Activated CD8-positive, alpha-beta memory T cell treated with anti-CD3 and anti-CD28 coated beads for 48 hours (primary cell): ENCODE results near the gene GNGT1.

ENCODE experiments used
- DNase-seq, 3 experiments: peaks; one replicate each; pipeline ENCODE4 v3.0.0-alpha.2; 2020; ENCODE audit warnings: low read depth in 2 of 3, low spot score in 2 of 3

GNGT1 gene

GRCh38 chr7:93938293-93938692 lies 31.9 kb downstream of the GNGT1 start:
- DNase-seq: no peak

- DNase-seq: no peak
These were observed 35.6 kb downstream of the GNGT1 start for GRCh38 chr7:93941945-93942344.

- no peak for DNase-seq
These were observed 37.6 kb downstream of the GNGT1 start for GRCh38 chr7:93943816-93944540.

DNA sequence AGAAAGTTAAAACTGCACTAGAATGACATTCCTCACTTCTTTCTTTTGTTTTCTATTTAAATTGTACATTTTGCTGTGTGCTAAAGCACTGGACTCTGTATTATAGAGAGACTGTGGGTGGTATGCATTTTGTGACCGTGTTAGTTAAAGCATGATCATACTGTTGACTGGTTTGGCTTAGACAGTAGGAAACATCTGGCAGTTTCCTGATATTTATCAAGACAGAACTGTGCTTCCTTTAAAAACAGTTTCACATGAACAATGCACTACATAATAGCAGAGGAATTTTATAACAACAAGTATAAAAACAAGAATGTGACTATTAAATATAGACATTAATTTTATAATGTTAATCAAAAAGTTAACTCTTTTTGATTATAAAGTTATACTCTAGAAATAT lies 38.3 kb downstream of the GNGT1 start:
- no peak for DNase-seq

- no peak for DNase-seq
These were observed 38.7 kb downstream of the GNGT1 start for GRCh38 chr7:93945083-93945482.

- DNase-seq: no peak
These were observed 39.6 kb downstream of the GNGT1 start for GRCh38 chr7:93945756-93946535.

DNA sequence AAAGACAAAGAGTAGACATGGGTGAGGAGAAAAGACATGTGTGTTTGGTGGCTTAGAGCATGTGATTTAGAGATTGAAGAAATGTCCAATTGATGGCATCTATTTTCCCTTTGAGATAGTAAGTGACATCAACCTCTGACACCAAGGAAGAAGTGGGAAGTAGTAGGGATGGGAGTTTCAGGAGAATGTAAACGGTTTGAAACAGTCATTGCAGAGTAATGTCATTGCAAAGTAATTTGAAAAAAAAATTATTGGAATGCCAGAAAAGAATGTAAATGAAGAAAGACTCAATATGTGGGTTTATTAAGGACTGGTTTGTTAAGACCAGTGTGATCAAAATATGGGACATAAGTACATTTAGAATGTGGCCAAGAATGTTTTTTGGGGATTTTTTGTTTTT lies 41.7 kb downstream of the GNGT1 start:
- DNase-seq: no peak

GRCh38 chr7:93948873-93949272 lies 42.5 kb downstream of the GNGT1 start:
- no peak for DNase-seq

DNA sequence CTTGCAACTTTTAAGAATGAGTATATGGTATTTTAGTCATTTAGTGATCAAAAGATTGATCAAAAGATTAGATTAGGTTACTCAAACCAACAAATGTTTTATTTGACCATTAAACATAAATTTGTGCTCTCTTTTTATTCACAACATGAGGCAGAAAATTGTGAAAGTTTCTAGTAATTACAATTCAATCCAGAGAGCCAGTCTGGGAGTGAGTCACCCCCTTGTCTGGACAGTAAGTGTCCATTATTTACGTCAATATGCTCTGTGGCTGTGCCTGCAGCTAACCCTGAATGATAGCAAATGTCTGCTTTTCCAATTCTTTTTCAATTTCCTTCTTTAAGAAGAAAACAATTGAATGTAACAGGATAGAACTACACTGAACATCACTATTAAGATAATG lies 43.1 kb downstream of the GNGT1 start:
- no peak for DNase-seq

- no peak for DNase-seq
These were observed 48.9 kb downstream of the GNGT1 start for GRCh38 chr7:93955304-93955703.

GRCh38 chr7:93957767-93958166 lies 51.4 kb downstream of the GNGT1 start:
- DNase-seq: no peak

DNA sequence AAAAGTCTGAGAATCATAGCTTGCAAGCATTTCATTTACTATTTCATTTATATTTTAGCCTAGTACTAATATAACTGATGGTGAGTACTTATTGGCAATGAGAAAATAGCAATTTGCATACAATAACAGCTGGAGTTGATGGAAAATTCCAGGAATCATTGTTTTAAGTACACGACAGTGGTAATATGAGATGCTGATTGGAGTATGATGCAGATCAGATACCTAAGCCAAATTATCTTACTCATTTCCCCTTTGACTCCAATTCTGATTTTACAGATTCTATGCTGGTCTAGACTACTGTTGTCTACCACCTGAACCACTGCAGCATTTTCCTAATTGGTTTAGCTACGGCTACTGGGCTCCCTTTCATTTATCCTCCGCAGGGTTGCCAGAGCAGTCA lies 51.8 kb downstream of the GNGT1 start:
- no peak for DNase-seq

DNA sequence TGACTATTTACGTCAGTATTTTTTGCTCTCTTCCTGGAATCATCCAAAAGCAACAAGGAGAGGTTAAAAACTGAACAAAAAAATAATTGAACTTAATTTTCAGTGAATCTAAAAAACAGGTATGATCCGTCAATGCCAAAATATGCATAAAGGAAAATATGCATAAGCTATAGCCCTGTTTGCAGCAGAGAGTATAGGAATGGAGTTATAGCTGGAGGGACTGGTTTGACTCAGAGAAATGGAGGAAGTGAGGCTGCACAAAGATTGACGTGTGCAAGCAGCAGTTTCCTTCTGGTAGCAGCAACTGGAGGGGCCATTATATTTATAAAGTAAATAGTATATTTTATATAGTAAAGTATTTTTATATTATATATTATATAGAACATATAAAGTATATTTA lies 52.3 kb downstream of the GNGT1 start:
- no peak for DNase-seq
